HG02884 (cell line): ENCODE results near the gene ADAP1.
"Not testable (repeated sequence)": the region's sequence is repeated elsewhere in the genome, so short reads cannot be mapped to it uniquely, and the experiment has no call there.

Experiments used
- ATAC-seq: cut with Tn5 transposase; IDR thresholded peaks from one replicate; pipeline ENCODE4 v1.9.1; 2021; ENCODE audit warnings: mild to moderate bottlenecking, moderate library complexity; ENCODE audit not compliant: unreplicated experiment

Gene ADAP1

GRCh38 chr7:975702-976473 lies 21.4 kb upstream of the ADAP1 start:
- no peak for ATAC-seq

DNA sequence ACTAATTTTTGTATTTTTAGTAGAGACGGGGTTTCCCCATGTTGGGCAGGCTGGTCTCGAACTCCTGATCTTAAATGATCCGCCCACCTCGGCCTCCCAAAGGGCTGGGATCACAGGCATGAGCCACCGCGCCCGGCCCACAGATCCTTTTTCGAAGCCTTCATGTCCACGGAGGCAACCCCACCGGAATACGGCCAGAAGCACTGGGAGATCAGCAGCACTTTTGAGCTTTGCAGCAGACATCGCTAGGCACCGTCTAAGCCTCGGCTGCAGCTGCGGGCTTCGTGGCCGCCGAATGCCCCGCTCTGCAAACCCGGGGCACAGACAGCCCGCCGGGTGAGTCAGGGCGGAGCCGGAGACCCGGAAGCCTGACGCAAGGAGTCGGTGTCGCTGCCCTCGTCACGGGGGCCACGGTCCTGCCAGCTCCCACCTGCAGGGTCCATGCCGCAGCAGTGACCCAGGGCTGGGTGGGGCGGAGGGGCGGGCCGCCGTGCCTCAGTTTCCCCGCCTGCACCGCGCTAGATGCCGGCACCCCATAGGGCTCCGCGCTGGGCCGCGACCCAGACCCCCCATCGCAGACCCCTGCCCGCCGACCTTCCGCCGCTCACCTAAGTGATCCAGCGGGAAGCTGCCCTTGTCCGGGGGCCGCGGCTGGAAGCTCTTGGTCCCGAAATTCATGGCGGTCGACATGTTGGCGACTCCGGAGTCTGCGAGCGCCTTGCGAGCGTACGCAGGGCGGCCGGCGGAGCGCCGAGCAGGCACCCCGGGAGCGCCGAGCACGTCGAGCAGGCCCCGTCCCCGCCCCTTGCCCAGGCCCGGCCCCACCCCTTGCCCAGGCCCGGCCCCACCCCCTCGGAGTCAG lies 20.6 kb upstream of the ADAP1 start, which contains the start of gene COX19:
Gene COX19, minus strand, starts transcription at position 730 of the 862 bp plus-strand sequence. Its CDS starts 40 bp downstream, at position 690.
- ATAC-seq, result peak; percentile 70

GRCh38 chr7:974172-974571 lies 19.7 kb upstream of the ADAP1 start:
- no peak for ATAC-seq

GRCh38 chr7:973312-973711 lies 18.8 kb upstream of the ADAP1 start:
- no peak for ATAC-seq

- no peak for ATAC-seq
Observed at GRCh38 chr7:972676-973309, 18.3 kb upstream of the ADAP1 start.

- ATAC-seq, result no peak
Observed at GRCh38 chr7:972110-972509, 17.6 kb upstream of the ADAP1 start.

DNA sequence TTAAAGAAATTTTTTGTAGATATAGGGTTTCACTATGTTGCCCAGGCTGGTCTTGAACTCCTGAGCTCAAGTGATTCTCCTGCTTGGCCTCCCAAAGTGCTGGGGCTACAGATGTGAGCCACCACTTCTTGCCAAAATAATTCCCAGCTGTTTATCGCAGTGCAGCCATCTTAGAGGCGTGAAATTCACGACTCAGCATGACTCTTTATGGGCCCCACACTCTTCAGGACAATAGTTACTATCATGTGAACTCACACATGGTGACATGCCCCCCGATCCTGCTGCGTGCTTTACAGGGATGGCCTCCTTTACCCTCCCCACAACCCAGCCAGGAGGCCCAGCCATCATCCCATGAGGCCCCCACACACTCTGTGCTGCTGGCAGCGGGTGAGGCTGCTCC lies 16.3 kb upstream of the ADAP1 start:
- ATAC-seq, result no peak

- ATAC-seq, result no peak
Observed at GRCh38 chr7:969403-969802, 14.9 kb upstream of the ADAP1 start.

GRCh38 chr7:968205-969105 lies 14.0 kb upstream of the ADAP1 start:
- no peak for ATAC-seq

GRCh38 chr7:967361-968082 lies 13.0 kb upstream of the ADAP1 start:
- no peak for ATAC-seq

DNA sequence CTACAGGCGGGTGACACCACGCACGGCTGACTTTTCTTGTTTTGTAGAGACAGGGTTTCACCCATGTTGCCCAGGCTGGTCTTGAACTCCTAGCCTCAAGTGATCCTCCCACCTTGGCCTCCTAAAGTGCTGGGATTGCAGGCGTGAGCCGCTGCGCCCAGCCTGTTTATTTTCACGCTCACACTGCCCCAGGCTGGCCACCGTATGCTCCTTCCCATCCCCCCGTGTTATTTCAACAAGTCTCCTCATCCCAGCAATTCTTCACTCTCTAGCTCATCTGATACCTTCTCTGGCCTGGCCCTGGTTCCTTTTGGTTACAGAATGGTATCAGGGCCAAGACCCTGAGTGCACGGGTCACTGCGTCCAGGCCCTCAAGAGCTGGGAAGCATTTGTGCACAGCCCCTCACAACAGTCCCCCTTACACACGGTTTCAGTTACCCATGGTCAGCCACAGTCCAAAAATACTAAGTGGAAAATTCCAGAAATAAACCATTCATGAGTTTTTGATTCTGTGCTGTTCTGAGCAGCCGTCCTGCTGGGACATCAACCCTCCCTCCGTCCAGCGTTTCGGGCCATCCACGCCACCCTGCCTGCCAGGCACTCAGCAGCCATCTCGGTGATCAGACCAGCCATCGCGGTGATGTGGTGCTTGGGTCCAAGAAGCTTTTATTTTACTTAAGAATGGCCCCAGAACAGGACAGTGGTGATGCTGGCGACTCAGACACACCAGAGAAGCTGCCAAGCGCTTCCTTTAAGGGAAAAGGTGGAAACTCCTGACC lies 12.0 kb upstream of the ADAP1 start:
- no peak for ATAC-seq

- no peak for ATAC-seq
Observed at GRCh38 chr7:964401-965231, 10.1 kb upstream of the ADAP1 start.

DNA sequence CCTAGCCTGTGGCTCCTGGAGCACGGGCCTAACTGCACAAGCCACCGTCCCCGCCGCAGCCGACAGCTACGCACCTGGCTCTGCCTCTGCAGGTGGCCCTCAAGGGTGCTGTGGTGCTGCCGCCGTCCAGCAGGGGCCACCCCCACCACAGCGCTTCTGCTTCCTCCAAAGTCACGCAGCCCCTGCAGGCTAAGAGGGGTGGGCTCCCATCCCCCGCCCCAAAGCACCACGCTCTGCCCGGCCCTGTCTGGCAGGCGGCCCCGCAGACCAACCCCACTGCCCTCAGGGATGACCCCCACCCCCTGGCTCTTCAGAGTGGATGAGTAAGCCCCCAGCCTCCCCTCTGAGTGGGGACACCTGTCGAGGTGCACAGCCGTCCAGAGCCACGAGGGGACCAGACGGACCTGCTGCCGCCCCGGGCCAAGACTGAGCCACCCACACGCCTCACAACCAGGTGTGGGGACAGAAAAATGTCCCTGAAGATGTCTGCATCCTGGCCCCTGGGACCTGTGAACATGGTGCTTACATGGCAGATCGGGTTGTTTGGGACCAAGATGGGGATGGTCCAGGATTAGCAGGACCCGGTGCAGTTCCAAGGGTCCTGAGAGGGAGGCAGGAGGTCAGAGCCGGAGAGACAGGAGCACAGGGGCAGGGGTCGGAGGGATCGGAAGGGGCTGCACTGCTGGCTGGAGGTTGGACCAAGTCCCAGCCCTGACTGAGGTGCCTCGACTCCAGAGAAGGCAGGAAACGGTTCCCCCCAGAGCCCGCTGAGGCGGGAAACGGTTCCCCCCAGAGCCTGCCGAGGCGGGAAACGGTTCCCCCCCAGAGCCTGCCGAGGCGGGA lies 9.0 kb upstream of the ADAP1 start:
- ATAC-seq, result no peak

DNA sequence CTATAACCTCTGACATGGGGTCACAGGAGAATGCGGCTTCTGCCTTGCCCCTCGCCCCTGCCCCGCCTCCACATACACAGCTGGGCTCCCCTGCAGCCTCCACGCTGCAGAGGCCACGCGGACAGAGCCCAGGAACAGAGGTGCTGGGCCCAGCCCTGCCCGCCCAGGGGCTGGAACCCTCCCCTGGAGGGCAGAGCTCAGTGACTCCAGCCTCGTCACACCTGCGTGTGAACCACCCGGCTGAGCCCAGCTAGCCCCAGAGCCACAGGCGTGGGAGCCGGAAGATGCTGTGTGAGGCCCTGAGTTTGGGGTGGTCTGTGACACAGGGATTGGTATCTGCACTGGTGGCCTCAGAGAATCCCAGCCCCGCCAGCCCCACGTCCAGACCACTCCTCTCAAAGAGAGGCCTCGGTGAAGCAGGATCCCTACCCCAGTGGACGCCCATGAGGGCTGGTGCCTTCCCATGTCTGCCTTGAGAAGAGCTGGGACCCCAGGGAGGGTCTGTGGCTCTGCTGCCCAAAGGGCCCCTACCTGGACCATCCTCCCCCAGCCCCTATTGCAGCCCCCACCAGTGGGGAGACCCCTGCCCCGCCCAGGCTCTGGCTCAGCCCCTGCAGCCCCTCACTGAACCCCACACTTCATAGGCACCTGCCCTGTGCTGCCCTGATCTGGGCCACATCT lies 8.1 kb upstream of the ADAP1 start:
- no peak for ATAC-seq

GRCh38 chr7:961546-962400 lies 7.3 kb upstream of the ADAP1 start:
- no peak for ATAC-seq

- ATAC-seq, result not testable (repeated sequence)
Observed at GRCh38 chr7:960972-961371, 6.5 kb upstream of the ADAP1 start.
